Epithelial cell of esophagus (primary cell): ENCODE measurements around the gene MAP3K19.

Source experiments
- DNase-seq: peaks from one replicate; pipeline ENCODE4 v3.0.0; 2010; ENCODE audit warnings: low read depth
- H3K4me3 ChIP-seq: 2 replicates; pipeline ENCODE4 v1.5.1; 2011; ENCODE audit warnings: mild to moderate bottlenecking, low read length, control low read depth
- CTCF ChIP-seq: IDR thresholded peaks from 2 replicates; pipeline ENCODE4 v1.5.1; 2011; ENCODE audit warnings: low read depth, mild to moderate bottlenecking, low read length, control low read depth, inconsistent platforms; ENCODE audit not compliant: insufficient read depth; ENCODE audit errors: missing control alignments

MAP3K19 gene

GRCh38 chr2:134918526-134919340 lies 128.5 kb downstream of the MAP3K19 start, which contains the start of gene CCNT2:
CCNT2 (plus strand) TSS chr2:134918822; CDS start chr2:134918855, 33 bp downstream.
- peak within 1 kb of the TSS; percentile 84 for H3K4me3 ChIP-seq
- TF ChIP-seq CTCF, result peak; percentile 18
- DNase-seq, result peak; percentile 99

GRCh38 chr2:134917888-134918525 lies 129.2 kb downstream of the MAP3K19 start:
- DNase-seq, result peak; percentile 90
- H3K4me3 ChIP-seq, result peak overlapping the region; percentile 68
- TF ChIP-seq CTCF, result peak; percentile 43

- TF ChIP-seq CTCF, result no peak
- DNase-seq, result peak; percentile 9
- peak overlapping the region; percentile 68 for H3K4me3 ChIP-seq
Measured at GRCh38 chr2:134917360-134917865, 129.8 kb downstream of the MAP3K19 start.
